Stimulated activated memory B cell treated with anti-CD40 and anti-IgM and Interleukin-4, amounts not matched to agents 10 μg/mL and 1 μg/mL and 100 μg/mL, for 72 hours (primary cell): Measurements from ENCODE around the gene FHOD1.

Source experiments
- ATAC-seq: fragments of 150-1000 bp; cut with Tn5 transposase; 2 replicates; pipeline ENCODE4 v1.10.0; 2021
- H3K27ac Mint-ChIP-seq: one replicate; pipeline ENCODE4 v1.8.0; 2022; ENCODE audit warnings: mild to moderate bottlenecking, mixed read lengths
- H3K27me3 Mint-ChIP-seq: one replicate; pipeline ENCODE4 v1.8.0; 2022; ENCODE audit warnings: mixed read lengths
- H3K36me3 Mint-ChIP-seq: one replicate; pipeline ENCODE4 v1.8.0; 2022; ENCODE audit warnings: mixed read lengths
- H3K4me1 Mint-ChIP-seq: one replicate; pipeline ENCODE4 v1.8.0; 2022; ENCODE audit warnings: mixed read lengths
- H3K4me3 Mint-ChIP-seq: one replicate; pipeline ENCODE4 v1.8.0; 2022; ENCODE audit warnings: mild to moderate bottlenecking, moderate library complexity, mixed read lengths
- H3K9me3 Mint-ChIP-seq: one replicate; pipeline ENCODE4 v1.8.0; 2022; ENCODE audit warnings: mixed read lengths

FHOD1 gene

GRCh38 chr16:67260426-67261063 is 13.3 kb upstream of the FHOD1 start:
- Mint-ChIP-seq H3K36me3 (no peaks in the 10 kb centered on the region), H3K4me3 (no peak overlapping the region), H3K27ac (no peak overlapping the region), H3K27me3 (peaks cover 19% of the 10 kb centered on the region), H3K9me3 (no peaks in the 10 kb centered on the region), H3K4me1 (no peaks in the 10 kb centered on the region)
- peak; percentile 73 for ATAC-seq

- Mint-ChIP-seq H3K36me3 (no peaks in the 10 kb centered on the region), H3K4me1 (no peaks in the 10 kb centered on the region), H3K9me3 (no peaks in the 10 kb centered on the region), H3K27me3 (peaks cover 19% of the 10 kb centered on the region), H3K4me3 (no peak overlapping the region), H3K27ac (no peak overlapping the region)
- no peak for ATAC-seq
These were observed 12.4 kb upstream of the FHOD1 start for GRCh38 chr16:67259705-67260104.

GRCh38 chr16:67258161-67258835 is 11.0 kb upstream of the FHOD1 start:
- peaks cover 9% of the 10 kb centered on the region for H3K27me3 Mint-ChIP-seq
- H3K36me3 Mint-ChIP-seq: no peaks in the 10 kb centered on the region
- no peak overlapping the region for H3K27ac Mint-ChIP-seq
- ATAC-seq: no peak
- H3K4me3 Mint-ChIP-seq: no peak overlapping the region
- H3K4me1 Mint-ChIP-seq: no peaks in the 10 kb centered on the region
- H3K9me3 Mint-ChIP-seq: no peaks in the 10 kb centered on the region

GRCh38 chr16:67257486-67258160 is 10.3 kb upstream of the FHOD1 start:
- Mint-ChIP-seq H3K4me1 (no peaks in the 10 kb centered on the region), H3K36me3 (no peaks in the 10 kb centered on the region), H3K9me3 (no peaks in the 10 kb centered on the region), H3K27ac (no peak overlapping the region), H3K27me3 (peaks cover 2% of the 10 kb centered on the region), H3K4me3 (no peak overlapping the region)
- ATAC-seq: no peak

GRCh38 chr16:67256701-67257230 is 9.5 kb upstream of the FHOD1 start:
- Mint-ChIP-seq H3K27ac (no peak overlapping the region), H3K27me3 (no peaks in the 10 kb centered on the region), H3K36me3 (no peaks in the 10 kb centered on the region), H3K4me1 (no peaks in the 10 kb centered on the region), H3K9me3 (no peaks in the 10 kb centered on the region), H3K4me3 (no peak overlapping the region)
- no peak for ATAC-seq

- Mint-ChIP-seq H3K4me1 (no peaks in the 10 kb centered on the region), H3K9me3 (no peaks in the 10 kb centered on the region), H3K27me3 (peaks cover 3% of the 10 kb centered on the region), H3K4me3 (no peak overlapping the region), H3K27ac (no peak overlapping the region), H3K36me3 (no peaks in the 10 kb centered on the region)
- no peak for ATAC-seq
These were observed 8.4 kb upstream of the FHOD1 start for GRCh38 chr16:67255553-67256221.

- Mint-ChIP-seq H3K27ac (no peak overlapping the region), H3K9me3 (no peaks in the 10 kb centered on the region), H3K4me3 (no peak overlapping the region)
These were observed 7.7 kb upstream of the FHOD1 start for GRCh38 chr16:67254801-67255552.

GRCh38 chr16:67252609-67253497 is 5.6 kb upstream of the FHOD1 start:
- Mint-ChIP-seq H3K9me3 (no peaks in the 10 kb centered on the region), H3K4me1 (peaks cover 19% of the 10 kb centered on the region), H3K36me3 (no peaks in the 10 kb centered on the region), H3K4me3 (no peak overlapping the region), H3K27ac (no peak overlapping the region), H3K27me3 (peaks cover 28% of the 10 kb centered on the region)
- no peak for ATAC-seq

More at GRCh38 chr16:67254801-67255552, 7.7 kb upstream of the FHOD1 start:
- no peak for ATAC-seq
- Mint-ChIP-seq H3K36me3 (no peaks in the 10 kb centered on the region), H3K27me3 (peaks cover 10% of the 10 kb centered on the region), H3K4me1 (peaks cover 2% of the 10 kb centered on the region)

GRCh38 chr16:67250045-67250327 is 2.7 kb upstream of the FHOD1 start:
- Mint-ChIP-seq H3K27me3 (peaks cover 30% of the 10 kb centered on the region), H3K36me3 (no peaks in the 10 kb centered on the region), H3K4me1 (peaks cover 31% of the 10 kb centered on the region), H3K9me3 (no peaks in the 10 kb centered on the region), H3K4me3 (peak overlapping the region; percentile 67), H3K27ac (peak overlapping the region; percentile 85)
- ATAC-seq: no peak

- Mint-ChIP-seq H3K4me3 (peak overlapping the region; percentile 67), H3K4me1 (peaks cover 37% of the 10 kb centered on the region), H3K9me3 (no peaks in the 10 kb centered on the region), H3K27me3 (peaks cover 30% of the 10 kb centered on the region), H3K27ac (peak overlapping the region; percentile 85), H3K36me3 (no peaks in the 10 kb centered on the region)
- ATAC-seq: no peak
These were observed 2.1 kb upstream of the FHOD1 start for GRCh38 chr16:67249178-67250044.

- no peaks in the 10 kb centered on the region for H3K9me3 Mint-ChIP-seq
- H3K4me1 Mint-ChIP-seq: peaks cover 45% of the 10 kb centered on the region
- ATAC-seq: no peak
- H3K4me3 Mint-ChIP-seq: peak within 1 kb of the TSS; percentile 82
- peaks cover 30% of the 10 kb centered on the region for H3K27me3 Mint-ChIP-seq
- no peaks in the 10 kb centered on the region for H3K36me3 Mint-ChIP-seq
- peak within 1 kb of the TSS; percentile 85 for H3K27ac Mint-ChIP-seq
These were observed 1.3 kb upstream of the FHOD1 start, which contains the start of gene SLC9A5 for GRCh38 chr16:67248401-67249177. Gene SLC9A5, plus strand, starts transcription at chr16:67248979. Its CDS starts 36 bp downstream, at chr16:67249015.

- H3K27me3 Mint-ChIP-seq: peaks cover 30% of the 10 kb centered on the region
- ATAC-seq: no peak
- H3K9me3 Mint-ChIP-seq: no peaks in the 10 kb centered on the region
- H3K4me1 Mint-ChIP-seq: peaks cover 49% of the 10 kb centered on the region
- no peaks in the 10 kb centered on the region for H3K36me3 Mint-ChIP-seq
- H3K27ac Mint-ChIP-seq: peak overlapping the region; percentile 85
- H3K4me3 Mint-ChIP-seq: peak overlapping the region; percentile 82
These were observed 756 bp upstream of the FHOD1 start for GRCh38 chr16:67248073-67248400.

GRCh38 chr16:67246756-67247191 is 507 bp downstream of the FHOD1 start:
- peak; percentile 18 for ATAC-seq
- peak overlapping the region; percentile 85 for H3K27ac Mint-ChIP-seq
- peak overlapping the region; percentile 82 for H3K4me3 Mint-ChIP-seq
- H3K9me3 Mint-ChIP-seq: no peaks in the 10 kb centered on the region
- H3K36me3 Mint-ChIP-seq: no peaks in the 10 kb centered on the region
- peaks cover 56% of the 10 kb centered on the region for H3K4me1 Mint-ChIP-seq
- H3K27me3 Mint-ChIP-seq: peaks cover 30% of the 10 kb centered on the region
